HepG2 (cell line): ENCODE results near the gene SCYGR8. TPM values are rescaled to one million over a fixed set of nuclear protein-coding genes. Genes with fewer than 3 reads are reported as not detected.

Experiments used
- CHD2 ChIP-seq: IDR thresholded peaks from 2 replicates; pipeline ENCODE4 v1.6.1; 2011; ENCODE audit warnings: low read depth, low read length, improper control_type of control experiment
- FOSL1 ChIP-seq: sonication (generic); formaldehyde crosslinking; IDR thresholded peaks from 2 replicates; pipeline ENCODE4 v1.9.0; 2021; ENCODE audit warnings: missing genetic modification reagents, borderline replicate concordance
- IRX3 ChIP-seq: sonication (generic); formaldehyde crosslinking; IDR thresholded peaks from 2 replicates; pipeline ENCODE4 v1.8.1; 2023; ENCODE audit warnings: mild to moderate bottlenecking, low read depth, missing genetic modification reagents, borderline replicate concordance
- MAFF ChIP-seq: IDR thresholded peaks from 2 replicates; pipeline ENCODE4 v1.6.1; 2011; ENCODE audit warnings: low read depth, low read length, improper control_type of control experiment
- POGZ ChIP-seq: sonication (generic); formaldehyde crosslinking; IDR thresholded peaks from 2 replicates; pipeline ENCODE4 v1.4.0; 2020; ENCODE audit warnings: mild to moderate bottlenecking, missing genetic modification reagents
- RARA ChIP-seq: IDR thresholded peaks from 2 replicates; pipeline ENCODE4 v1.6.1; 2016; ENCODE audit warnings: missing genetic modification reagents, missing compliant biosample characterization
- SNAI1 ChIP-seq: sonication (generic); formaldehyde crosslinking; IDR thresholded peaks from 2 replicates; pipeline ENCODE4 v1.5.0; 2020; ENCODE audit warnings: mild to moderate bottlenecking, missing genetic modification reagents, borderline replicate concordance
- TBX2 ChIP-seq: sonication (generic); formaldehyde crosslinking; IDR thresholded peaks from 2 replicates; pipeline ENCODE4 v1.5.0; 2020; ENCODE audit warnings: missing genetic modification reagents, mild to moderate bottlenecking, borderline replicate concordance
- ZMYM2 ChIP-seq: sonication (generic); formaldehyde crosslinking; IDR thresholded peaks from 2 replicates; pipeline ENCODE4 v1.8.0; 2022; ENCODE audit warnings: mild to moderate bottlenecking, missing genetic modification reagents
- ZNF337 ChIP-seq: sonication (generic); formaldehyde crosslinking; IDR thresholded peaks from 2 replicates; pipeline ENCODE4 v1.5.1; 2020; ENCODE audit warnings: missing genetic modification reagents, low read depth, mild to moderate bottlenecking, borderline replicate concordance
- ZNF451 ChIP-seq: sonication (generic); formaldehyde crosslinking; IDR thresholded peaks from 2 replicates; pipeline ENCODE4 v1.5.0; 2020; ENCODE audit warnings: mild to moderate bottlenecking, missing genetic modification reagents
- ZNF564 ChIP-seq: sonication (generic); formaldehyde crosslinking; IDR thresholded peaks from 2 replicates; pipeline ENCODE4 v1.8.1; 2023; ENCODE audit warnings: mild to moderate bottlenecking, missing genetic modification reagents
- ZNF788 ChIP-seq: sonication (generic); formaldehyde crosslinking; IDR thresholded peaks from 2 replicates; pipeline ENCODE4 v1.5.0; 2020; ENCODE audit warnings: mild to moderate bottlenecking, missing genetic modification reagents, borderline replicate concordance
- ZSCAN20 ChIP-seq: sonication (generic); formaldehyde crosslinking; IDR thresholded peaks from 2 replicates; pipeline ENCODE4 v1.4.0; 2020; ENCODE audit warnings: missing genetic modification reagents, mild to moderate bottlenecking, borderline replicate concordance
- polyA plus RNA-seq, 8 experiments: library from polyadenylated mRNA; depleted of rRNA in 3 of 8; stranded (reverse) in 7 of 8; unstranded in 1 of 8; fragments of >200 nt; fragmentation: Illumina TruSeq in 4 of 8; extraction: Trizol in 4 of 8; gene quantifications; 2 replicates each; pipeline versions ENCODE4 v1.2.1 to v1.2.3, GENCODE V29; 2011 to 2016; ENCODE audit warnings: low read depth in 4 of 8, missing spikeins in 1 of 8, mixed read lengths in 1 of 8; ENCODE audit not compliant: insufficient read depth in 1 of 8
- total RNA-seq, 5 experiments: library from RNA; depleted of rRNA; stranded (reverse); fragments of >200 nt; fragmentation: Illumina TruSeq; extraction: Trizol; gene quantifications; 2 replicates each; pipeline ENCODE4 v1.2.3, GENCODE V29; 2016; ENCODE audit warnings: low read depth in 1 of 5
- TF ChIP-seq, protein P1 (sequence below): sonication (generic); formaldehyde crosslinking; IDR thresholded peaks from 2 replicates; pipeline ENCODE4 v1.9.0; 2022; ENCODE audit warnings: low read depth, missing genetic modification reagents
- TF ChIP-seq, protein P2 (sequence below): sonication (generic); formaldehyde crosslinking; IDR thresholded peaks from 2 replicates; pipeline ENCODE4 v1.8.1; 2022; ENCODE audit warnings: low read depth, mild to moderate bottlenecking, missing genetic modification reagents
- TF ChIP-seq, protein P3 (sequence below): sonication (generic); formaldehyde crosslinking; IDR thresholded peaks from 2 replicates; pipeline ENCODE4 v1.9.0; 2022; ENCODE audit warnings: missing genetic modification reagents, mild to moderate bottlenecking, borderline replicate concordance
- TF ChIP-seq, protein P4 (sequence below), 2 experiments: sonication (generic) in 1 of 2; formaldehyde crosslinking in 1 of 2; IDR thresholded peaks; 2 replicates each; pipeline versions ENCODE4 v1.4.0 to v1.6.1; 2018 to 2020; ENCODE audit warnings: missing genetic modification reagents in 2 of 2, borderline replicate concordance in 1 of 2, low read depth in 1 of 2, mild to moderate bottlenecking in 1 of 2, missing biosample characterization in 1 of 2
- TF ChIP-seq, protein P5 (sequence below): sonication (generic); formaldehyde crosslinking; IDR thresholded peaks from 2 replicates; pipeline ENCODE4 v1.4.0; 2020; ENCODE audit warnings: missing genetic modification reagents, low read depth, mild to moderate bottlenecking, borderline replicate concordance

The SCYGR8 gene
- total and polyA plus RNA-seq, 2 of the 13 experiments (the other 11 are each of a cell fraction or from before 2014, with no cell fraction given) = not detected

DNA sequence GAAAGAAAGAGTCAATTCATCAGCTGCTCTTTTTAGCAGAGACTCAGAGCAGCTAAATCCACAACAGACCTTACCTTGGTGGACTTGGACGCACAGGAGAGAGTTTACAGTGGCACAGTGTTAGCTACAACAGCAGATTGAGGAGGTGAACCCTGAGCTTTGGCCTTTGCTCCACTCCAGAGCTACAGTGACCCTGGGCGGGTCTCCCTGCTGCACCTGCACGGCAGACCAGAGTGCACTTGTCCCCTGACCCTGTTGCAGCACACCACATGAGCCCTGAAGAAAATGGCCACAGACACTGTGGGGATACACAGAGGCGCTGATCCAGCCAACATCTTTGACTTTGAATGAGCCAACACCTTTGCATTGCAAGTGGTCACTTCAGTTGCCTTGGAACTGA lies 38.8 kb upstream of the SCYGR8 start (continued):
- TF ChIP-seq ZNF564 (CRISPR knock-in tag) = 0 out of 2 replicates have a peak, but pooled peaks have one; percentile 62
- TF ChIP-seq TBX2 = peak; percentile 66
- peak; percentile 88 for TF ChIP-seq POGZ (CRISPR knock-in tag)
- TF ChIP-seq, protein P1, sequence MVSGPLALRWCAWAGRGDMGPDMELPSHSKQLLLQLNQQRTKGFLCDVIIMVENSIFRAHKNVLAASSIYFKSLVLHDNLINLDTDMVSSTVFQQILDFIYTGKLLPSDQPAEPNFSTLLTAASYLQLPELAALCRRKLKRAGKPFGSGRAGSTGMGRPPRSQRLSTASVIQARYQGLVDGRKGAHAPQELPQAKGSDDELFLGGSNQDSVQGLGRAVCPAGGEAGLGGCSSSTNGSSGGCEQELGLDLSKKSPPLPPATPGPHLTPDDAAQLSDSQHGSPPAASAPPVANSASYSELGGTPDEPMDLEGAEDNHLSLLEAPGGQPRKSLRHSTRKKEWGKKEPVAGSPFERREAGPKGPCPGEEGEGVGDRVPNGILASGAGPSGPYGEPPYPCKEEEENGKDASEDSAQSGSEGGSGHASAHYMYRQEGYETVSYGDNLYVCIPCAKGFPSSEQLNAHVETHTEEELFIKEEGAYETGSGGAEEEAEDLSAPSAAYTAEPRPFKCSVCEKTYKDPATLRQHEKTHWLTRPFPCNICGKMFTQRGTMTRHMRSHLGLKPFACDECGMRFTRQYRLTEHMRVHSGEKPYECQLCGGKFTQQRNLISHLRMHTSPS = no peak
- TF ChIP-seq CHD2 = no peak
- peak; percentile 46; the same call in 1 of the 2 replicates for TF ChIP-seq ZNF788 (CRISPR knock-in tag)
- TF ChIP-seq, protein P2, sequence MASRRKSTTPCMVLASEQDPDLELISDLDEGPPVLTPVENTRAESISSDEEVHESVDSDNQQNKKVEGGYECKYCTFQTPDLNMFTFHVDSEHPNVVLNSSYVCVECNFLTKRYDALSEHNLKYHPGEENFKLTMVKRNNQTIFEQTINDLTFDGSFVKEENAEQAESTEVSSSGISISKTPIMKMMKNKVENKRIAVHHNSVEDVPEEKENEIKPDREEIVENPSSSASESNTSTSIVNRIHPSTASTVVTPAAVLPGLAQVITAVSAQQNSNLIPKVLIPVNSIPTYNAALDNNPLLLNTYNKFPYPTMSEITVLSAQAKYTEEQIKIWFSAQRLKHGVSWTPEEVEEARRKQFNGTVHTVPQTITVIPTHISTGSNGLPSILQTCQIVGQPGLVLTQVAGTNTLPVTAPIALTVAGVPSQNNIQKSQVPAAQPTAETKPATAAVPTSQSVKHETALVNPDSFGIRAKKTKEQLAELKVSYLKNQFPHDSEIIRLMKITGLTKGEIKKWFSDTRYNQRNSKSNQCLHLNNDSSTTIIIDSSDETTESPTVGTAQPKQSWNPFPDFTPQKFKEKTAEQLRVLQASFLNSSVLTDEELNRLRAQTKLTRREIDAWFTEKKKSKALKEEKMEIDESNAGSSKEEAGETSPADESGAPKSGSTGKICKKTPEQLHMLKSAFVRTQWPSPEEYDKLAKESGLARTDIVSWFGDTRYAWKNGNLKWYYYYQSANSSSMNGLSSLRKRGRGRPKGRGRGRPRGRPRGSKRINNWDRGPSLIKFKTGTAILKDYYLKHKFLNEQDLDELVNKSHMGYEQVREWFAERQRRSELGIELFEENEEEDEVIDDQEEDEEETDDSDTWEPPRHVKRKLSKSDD = peak; percentile 45; the same call in 1 of the 2 replicates
- peak; percentile 74 for TF ChIP-seq RARA (CRISPR knock-in tag)
- no peak for TF ChIP-seq ZSCAN20
- 0 out of 2 replicates have a peak, but pooled peaks have one; percentile 39 for TF ChIP-seq SNAI1
- TF ChIP-seq, protein P3, sequence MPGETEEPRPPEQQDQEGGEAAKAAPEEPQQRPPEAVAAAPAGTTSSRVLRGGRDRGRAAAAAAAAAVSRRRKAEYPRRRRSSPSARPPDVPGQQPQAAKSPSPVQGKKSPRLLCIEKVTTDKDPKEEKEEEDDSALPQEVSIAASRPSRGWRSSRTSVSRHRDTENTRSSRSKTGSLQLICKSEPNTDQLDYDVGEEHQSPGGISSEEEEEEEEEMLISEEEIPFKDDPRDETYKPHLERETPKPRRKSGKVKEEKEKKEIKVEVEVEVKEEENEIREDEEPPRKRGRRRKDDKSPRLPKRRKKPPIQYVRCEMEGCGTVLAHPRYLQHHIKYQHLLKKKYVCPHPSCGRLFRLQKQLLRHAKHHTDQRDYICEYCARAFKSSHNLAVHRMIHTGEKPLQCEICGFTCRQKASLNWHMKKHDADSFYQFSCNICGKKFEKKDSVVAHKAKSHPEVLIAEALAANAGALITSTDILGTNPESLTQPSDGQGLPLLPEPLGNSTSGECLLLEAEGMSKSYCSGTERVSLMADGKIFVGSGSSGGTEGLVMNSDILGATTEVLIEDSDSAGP (CRISPR knock-in tag) = peak; percentile 52; the same call in 1 of the 2 replicates
- TF ChIP-seq, protein P4, sequence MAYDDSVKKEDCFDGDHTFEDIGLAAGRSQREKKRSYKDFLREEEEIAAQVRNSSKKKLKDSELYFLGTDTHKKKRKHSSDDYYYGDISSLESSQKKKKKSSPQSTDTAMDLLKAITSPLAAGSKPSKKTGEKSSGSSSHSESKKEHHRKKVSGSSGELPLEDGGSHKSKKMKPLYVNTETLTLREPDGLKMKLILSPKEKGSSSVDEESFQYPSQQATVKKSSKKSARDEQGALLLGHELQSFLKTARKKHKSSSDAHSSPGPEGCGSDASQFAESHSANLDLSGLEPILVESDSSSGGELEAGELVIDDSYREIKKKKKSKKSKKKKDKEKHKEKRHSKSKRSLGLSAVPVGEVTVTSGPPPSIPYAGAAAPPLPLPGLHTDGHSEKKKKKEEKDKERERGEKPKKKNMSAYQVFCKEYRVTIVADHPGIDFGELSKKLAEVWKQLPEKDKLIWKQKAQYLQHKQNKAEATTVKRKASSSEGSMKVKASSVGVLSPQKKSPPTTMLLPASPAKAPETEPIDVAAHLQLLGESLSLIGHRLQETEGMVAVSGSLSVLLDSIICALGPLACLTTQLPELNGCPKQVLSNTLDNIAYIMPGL (CRISPR knock-in tag; IDR thresholded peaks at IDR 0.05; ENCODE audit: borderline replicate concordance in 1 of 2, low read depth in 1 of 2) = peak in 1 of 2 experiments; percentile 35; a peak in 1 of 4 replicates
- no peak for TF ChIP-seq FOSL1 (CRISPR knock-in tag)
- TF ChIP-seq ZNF451 = peak; percentile 72; the same call in 1 of the 2 replicates
- TF ChIP-seq MAFF = no peak
- TF ChIP-seq ZMYM2 (CRISPR knock-in tag) = peak; percentile 98
- no peak for TF ChIP-seq ZNF337 (CRISPR knock-in tag)
- TF ChIP-seq IRX3 (CRISPR knock-in tag) = no peak
- TF ChIP-seq, protein P5, sequence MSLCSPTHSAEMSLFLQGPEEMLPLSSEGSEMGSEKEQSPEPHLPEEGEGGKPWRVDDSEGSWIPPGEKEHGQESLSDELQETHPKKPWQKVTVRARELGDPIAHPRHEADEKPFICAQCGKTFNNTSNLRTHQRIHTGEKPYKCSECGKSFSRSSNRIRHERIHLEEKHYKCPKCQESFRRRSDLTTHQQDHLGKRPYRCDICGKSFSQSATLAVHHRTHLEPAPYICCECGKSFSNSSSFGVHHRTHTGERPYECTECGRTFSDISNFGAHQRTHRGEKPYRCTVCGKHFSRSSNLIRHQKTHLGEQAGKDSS (CRISPR knock-in tag) = 0 out of 2 replicates have a peak, but pooled peaks have one; percentile 25
